Activated naive CD8-positive, alpha-beta T cell treated with anti-CD3 and anti-CD28 coated beads for 36 hours (primary cell): Measurements from ENCODE around the gene MACROD2. TPM values are rescaled to one million over a fixed set of nuclear protein-coding genes. Genes with fewer than 3 reads are reported as not detected.

ENCODE experiments used
- DNase-seq: peaks from one replicate; pipeline ENCODE4 v3.0.0; 2021
- H3K27ac Mint-ChIP-seq: one replicate; pipeline ENCODE4 v1.8.0; 2022; ENCODE audit warnings: mild to moderate bottlenecking, moderate library complexity, mixed read lengths
- H3K27me3 Mint-ChIP-seq: one replicate; pipeline ENCODE4 v1.8.0; 2022; ENCODE audit warnings: mild to moderate bottlenecking, mixed read lengths
- H3K36me3 Mint-ChIP-seq: one replicate; pipeline ENCODE4 v1.8.0; 2021; ENCODE audit warnings: mild to moderate bottlenecking, mixed read lengths
- H3K4me1 Mint-ChIP-seq: one replicate; pipeline ENCODE4 v1.8.0; 2021; ENCODE audit warnings: mixed read lengths
- H3K4me3 Mint-ChIP-seq: one replicate; pipeline ENCODE4 v1.8.0; 2022; ENCODE audit warnings: mild to moderate bottlenecking, moderate library complexity, mixed read lengths
- H3K9me3 Mint-ChIP-seq: one replicate; pipeline ENCODE4 v1.8.0; 2022; ENCODE audit warnings: mixed read lengths
- total RNA-seq, 2 experiments: library from RNA; stranded (reverse); gene quantifications; one replicate each; pipeline ENCODE4 v1.2.3, GENCODE V29; 2021

The MACROD2 gene
- total RNA-seq, 2 experiments from 2014 or later: 0.12 to 0.14 TPM

GRCh38 chr20:15609921-15610320 is 1614.6 kb downstream of the MACROD2 start:
- DNase-seq: no peak
- Mint-ChIP-seq H3K4me1 (no peaks in the 10 kb centered on the region), H3K4me3 (no peak overlapping the region), H3K27me3 (no peaks in the 10 kb centered on the region), H3K36me3 (no peaks in the 10 kb centered on the region), H3K9me3 (no peaks in the 10 kb centered on the region), H3K27ac (no peak overlapping the region)

- Mint-ChIP-seq H3K9me3 (no peaks in the 10 kb centered on the region), H3K36me3 (no peaks in the 10 kb centered on the region), H3K4me3 (no peak overlapping the region), H3K4me1 (no peaks in the 10 kb centered on the region), H3K27me3 (no peaks in the 10 kb centered on the region), H3K27ac (no peak overlapping the region)
- no peak for DNase-seq
Observed at GRCh38 chr20:15610787-15611186, 1615.5 kb downstream of the MACROD2 start.

- H3K9me3 Mint-ChIP-seq: no peaks in the 10 kb centered on the region
- H3K27me3 Mint-ChIP-seq: no peaks in the 10 kb centered on the region
- H3K4me3 Mint-ChIP-seq: no peak overlapping the region
- no peaks in the 10 kb centered on the region for H3K4me1 Mint-ChIP-seq
- H3K36me3 Mint-ChIP-seq: no peaks in the 10 kb centered on the region
- DNase-seq: no peak
- no peak overlapping the region for H3K27ac Mint-ChIP-seq
Observed at GRCh38 chr20:15611541-15611940, 1616.2 kb downstream of the MACROD2 start.

- Mint-ChIP-seq H3K27me3 (no peaks in the 10 kb centered on the region), H3K4me3 (no peak overlapping the region), H3K27ac (no peak overlapping the region), H3K4me1 (no peaks in the 10 kb centered on the region), H3K9me3 (peaks cover 3% of the 10 kb centered on the region), H3K36me3 (no peaks in the 10 kb centered on the region)
- DNase-seq: no peak
Observed at GRCh38 chr20:15612198-15612597, 1616.9 kb downstream of the MACROD2 start.

- Mint-ChIP-seq H3K4me3 (no peak overlapping the region), H3K27me3 (no peaks in the 10 kb centered on the region), H3K9me3 (peaks cover 3% of the 10 kb centered on the region), H3K27ac (no peak overlapping the region), H3K4me1 (no peaks in the 10 kb centered on the region), H3K36me3 (no peaks in the 10 kb centered on the region)
- no peak for DNase-seq
Observed at GRCh38 chr20:15612769-15613168, 1617.5 kb downstream of the MACROD2 start.

GRCh38 chr20:15613530-15613929 is 1618.2 kb downstream of the MACROD2 start:
- Mint-ChIP-seq H3K27ac (no peak overlapping the region), H3K9me3 (peaks cover 3% of the 10 kb centered on the region), H3K4me1 (no peaks in the 10 kb centered on the region), H3K4me3 (no peak overlapping the region), H3K27me3 (no peaks in the 10 kb centered on the region), H3K36me3 (no peaks in the 10 kb centered on the region)
- DNase-seq: no peak

GRCh38 chr20:15616626-15617025 is 1621.3 kb downstream of the MACROD2 start:
- peaks cover 3% of the 10 kb centered on the region for H3K9me3 Mint-ChIP-seq
- no peak for DNase-seq
- no peaks in the 10 kb centered on the region for H3K4me1 Mint-ChIP-seq
- H3K36me3 Mint-ChIP-seq: no peaks in the 10 kb centered on the region
- no peaks in the 10 kb centered on the region for H3K27me3 Mint-ChIP-seq
- no peak overlapping the region for H3K27ac Mint-ChIP-seq
- H3K4me3 Mint-ChIP-seq: no peak overlapping the region

- DNase-seq: no peak
- no peaks in the 10 kb centered on the region for H3K4me1 Mint-ChIP-seq
- no peak overlapping the region for H3K4me3 Mint-ChIP-seq
- no peaks in the 10 kb centered on the region for H3K27me3 Mint-ChIP-seq
- H3K9me3 Mint-ChIP-seq: peaks cover 3% of the 10 kb centered on the region
- no peaks in the 10 kb centered on the region for H3K36me3 Mint-ChIP-seq
- no peak overlapping the region for H3K27ac Mint-ChIP-seq
Observed at GRCh38 chr20:15618110-15618509, 1622.8 kb downstream of the MACROD2 start.

GRCh38 chr20:15618912-15619311 is 1623.6 kb downstream of the MACROD2 start:
- Mint-ChIP-seq H3K27me3 (no peaks in the 10 kb centered on the region), H3K9me3 (peaks cover 3% of the 10 kb centered on the region), H3K4me1 (no peaks in the 10 kb centered on the region), H3K27ac (no peak overlapping the region), H3K36me3 (no peaks in the 10 kb centered on the region), H3K4me3 (no peak overlapping the region)
- no peak for DNase-seq

- H3K27ac Mint-ChIP-seq: no peak overlapping the region
- H3K27me3 Mint-ChIP-seq: no peaks in the 10 kb centered on the region
- no peaks in the 10 kb centered on the region for H3K4me1 Mint-ChIP-seq
- no peaks in the 10 kb centered on the region for H3K36me3 Mint-ChIP-seq
- DNase-seq: no peak
- peaks cover 3% of the 10 kb centered on the region for H3K9me3 Mint-ChIP-seq
- no peak overlapping the region for H3K4me3 Mint-ChIP-seq
Observed at GRCh38 chr20:15619341-15619740, 1624.0 kb downstream of the MACROD2 start.

- Mint-ChIP-seq H3K9me3 (peaks cover 3% of the 10 kb centered on the region), H3K27me3 (no peaks in the 10 kb centered on the region), H3K4me3 (no peak overlapping the region), H3K27ac (no peak overlapping the region), H3K36me3 (no peaks in the 10 kb centered on the region), H3K4me1 (no peaks in the 10 kb centered on the region)
- DNase-seq: no peak
Observed at GRCh38 chr20:15619816-15620215, 1624.5 kb downstream of the MACROD2 start.

- H3K4me1 Mint-ChIP-seq: no peaks in the 10 kb centered on the region
- no peak for DNase-seq
- H3K27me3 Mint-ChIP-seq: no peaks in the 10 kb centered on the region
- peaks cover 3% of the 10 kb centered on the region for H3K9me3 Mint-ChIP-seq
- H3K36me3 Mint-ChIP-seq: no peaks in the 10 kb centered on the region
- H3K27ac Mint-ChIP-seq: no peak overlapping the region
- no peak overlapping the region for H3K4me3 Mint-ChIP-seq
Observed at GRCh38 chr20:15622368-15622767, 1627.1 kb downstream of the MACROD2 start.

GRCh38 chr20:15623215-15623614 is 1627.9 kb downstream of the MACROD2 start:
- DNase-seq: no peak
- no peak overlapping the region for H3K27ac Mint-ChIP-seq
- no peaks in the 10 kb centered on the region for H3K36me3 Mint-ChIP-seq
- H3K9me3 Mint-ChIP-seq: peaks cover 6% of the 10 kb centered on the region
- no peaks in the 10 kb centered on the region for H3K27me3 Mint-ChIP-seq
- no peak overlapping the region for H3K4me3 Mint-ChIP-seq
- H3K4me1 Mint-ChIP-seq: no peaks in the 10 kb centered on the region

GRCh38 chr20:15625981-15626380 is 1630.7 kb downstream of the MACROD2 start:
- no peaks in the 10 kb centered on the region for H3K4me1 Mint-ChIP-seq
- no peak overlapping the region for H3K27ac Mint-ChIP-seq
- no peaks in the 10 kb centered on the region for H3K36me3 Mint-ChIP-seq
- H3K4me3 Mint-ChIP-seq: no peak overlapping the region
- no peaks in the 10 kb centered on the region for H3K27me3 Mint-ChIP-seq
- DNase-seq: no peak
- peaks cover 6% of the 10 kb centered on the region for H3K9me3 Mint-ChIP-seq

GRCh38 chr20:15627089-15627488 is 1631.8 kb downstream of the MACROD2 start:
- DNase-seq: no peak
- no peak overlapping the region for H3K27ac Mint-ChIP-seq

GRCh38 chr20:15627501-15627903 is 1632.2 kb downstream of the MACROD2 start:
- no peak overlapping the region for H3K4me3 Mint-ChIP-seq
- no peak overlapping the region for H3K27ac Mint-ChIP-seq
- H3K36me3 Mint-ChIP-seq: no peaks in the 10 kb centered on the region
- H3K9me3 Mint-ChIP-seq: peaks cover 6% of the 10 kb centered on the region
- no peaks in the 10 kb centered on the region for H3K27me3 Mint-ChIP-seq
- H3K4me1 Mint-ChIP-seq: no peaks in the 10 kb centered on the region
- DNase-seq: no peak

More at GRCh38 chr20:15627089-15627488, 1631.8 kb downstream of the MACROD2 start:
- no peak overlapping the region for H3K4me3 Mint-ChIP-seq
- H3K27me3 Mint-ChIP-seq: no peaks in the 10 kb centered on the region
- H3K9me3 Mint-ChIP-seq: peaks cover 6% of the 10 kb centered on the region
- no peaks in the 10 kb centered on the region for H3K36me3 Mint-ChIP-seq
- H3K4me1 Mint-ChIP-seq: no peaks in the 10 kb centered on the region
